Left cardiac atrium (tissue), 4 donors: ENCODE data around the gene SH3TC2. TPM values are rescaled to one million over a fixed set of nuclear protein-coding genes. Genes with fewer than 3 reads are reported as not detected.

Experiments used
- ATAC-seq, 2 donors: fragments of 200-7000 bp; cut with Tn5 transposase; one replicate each; pipeline ENCODE4 v1.9.1; 2020; ENCODE audit warnings: mild to moderate bottlenecking in 2 of 2, moderate library complexity in 2 of 2
- DNase-seq: peaks from one replicate; pipeline ENCODE4 v3.0.0-alpha.2; 2020
- intact Hi-C, 2 donors: fragments of 100-400 bp; cut with DNase I; formaldehyde crosslinking; loops; one replicate each; pipeline versions ENCODE4 v1.14.1 to v1.15.1; 2022 to 2023
- total RNA-seq, 2 donors: library from RNA; stranded (reverse); fragmentation: NEBNext Ultra II Directional; extraction: Animal tissue kit (Norgen Biotek cat#: 25700); gene quantifications; one replicate each; pipeline ENCODE4 v1.2.1, GENCODE V29; 2021
- donor health status: DM: no; HTN: yes; CAD: no.
- donor health status: DM: no; HTN: yes; CAD: no; lungs with severe emphysema.
- donor health status: DM: yes; HTN: yes; CAD: no.
- donor health status: Dilated cardiomyopathy.

SH3TC2 gene
- total RNA-seq, 2 donors from 2014 or later, result 3.1 to 20.1 TPM

GRCh38 chr5:149063896-149064478, 1.1 kb upstream of the SH3TC2 start:
- intact Hi-C loops, result loop anchor here in 1 of 2 donors (10.0 kb wide), 1 partner anchor 51 kb away; no protein-coding TSS in a partner anchor
- DNase-seq (no peak), ATAC-seq (peak; percentile 18 to 76)

GRCh38 chr5:149062371-149063016, 368 bp downstream of the SH3TC2 start:
- DNase-seq, result peak; percentile 60
- intact Hi-C loops, result loop anchor here in 1 of 2 donors (10.0 kb wide), 1 partner anchor 52 kb away; no protein-coding TSS in a partner anchor

GRCh38 chr5:149061341-149061740, 1.5 kb downstream of the SH3TC2 start:
- DNase-seq (no peak), ATAC-seq (no peak)
- intact Hi-C loops, result loop anchor here in 1 of 2 donors (10.0 kb wide), 1 partner anchor 53 kb away; no protein-coding TSS in a partner anchor

More at GRCh38 chr5:149062371-149063016, 368 bp downstream of the SH3TC2 start:
- ATAC-seq, result peak; percentile 56 to 86

- peak; percentile 72 for DNase-seq
- intact Hi-C loops, result loop anchor here in 1 of 2 donors (10.0 kb wide), 1 partner anchor 54 kb away; no protein-coding TSS in a partner anchor
- ATAC-seq, result peak in 1 of 2 donors; percentile 40
Measured at GRCh38 chr5:149060325-149060724, 2.5 kb downstream of the SH3TC2 start.

- intact Hi-C loops, result loop anchor here in 1 of 2 donors (10.0 kb wide), 1 partner anchor 208 kb away; no protein-coding TSS in a partner anchor
Measured at GRCh38 chr5:149056616-149057165, 6.2 kb downstream of the SH3TC2 start.

GRCh38 chr5:149054416-149054815, 8.4 kb downstream of the SH3TC2 start:
- DNase-seq (no peak), ATAC-seq (no peak)
- intact Hi-C loops, result loop anchor here in 1 of 2 donors (10.0 kb wide), 1 partner anchor 210 kb away; no protein-coding TSS in a partner anchor

More at GRCh38 chr5:149056616-149057165, 6.2 kb downstream of the SH3TC2 start:
- ATAC-seq (no peak), DNase-seq (no peak)

GRCh38 chr5:149053072-149053695, 9.7 kb downstream of the SH3TC2 start:
- intact Hi-C loops, result loop anchor here in 1 of 2 donors (10.0 kb wide), 1 partner anchor 212 kb away; no protein-coding TSS in a partner anchor
- no peak for DNase-seq
- peak; percentile 15 to 88 for ATAC-seq

GRCh38 chr5:149049371-149049781, 13.5 kb downstream of the SH3TC2 start:
- no peak for DNase-seq
- no peak for ATAC-seq
- intact Hi-C loops, result no loop called here

GRCh38 chr5:149048811-149049210, 14.1 kb downstream of the SH3TC2 start:
- intact Hi-C loops, result no loop called here
- ATAC-seq, result no peak

GRCh38 chr5:149047462-149047861, 15.4 kb downstream of the SH3TC2 start:
- intact Hi-C loops, result no loop called here
- ATAC-seq (no peak), DNase-seq (no peak)

More at GRCh38 chr5:149048811-149049210, 14.1 kb downstream of the SH3TC2 start:
- no peak for DNase-seq

- intact Hi-C loops, result no loop called here
- DNase-seq, result no peak
- no peak for ATAC-seq
Measured at GRCh38 chr5:149046196-149046829, 16.5 kb downstream of the SH3TC2 start.

- intact Hi-C loops, result no loop called here
- DNase-seq, result no peak
- ATAC-seq, result no peak
Measured at GRCh38 chr5:149045089-149045460, 17.8 kb downstream of the SH3TC2 start.

- ATAC-seq (no peak), DNase-seq (no peak)
- intact Hi-C loops, result no loop called here
Measured at GRCh38 chr5:149044453-149045088, 18.3 kb downstream of the SH3TC2 start.

GRCh38 chr5:149043641-149044040, 19.2 kb downstream of the SH3TC2 start:
- DNase-seq (no peak), ATAC-seq (no peak)
- intact Hi-C loops, result no loop called here

GRCh38 chr5:149042865-149043264, 20.0 kb downstream of the SH3TC2 start:
- no peak for DNase-seq
- no peak for ATAC-seq
- intact Hi-C loops, result no loop called here

- intact Hi-C loops, result no loop called here
- DNase-seq, result no peak
- no peak for ATAC-seq
Measured at GRCh38 chr5:149041242-149041641, 21.6 kb downstream of the SH3TC2 start.

- ATAC-seq (peak; percentile 53 to 71), DNase-seq (no peak)
- intact Hi-C loops, result no loop called here
Measured at GRCh38 chr5:149040421-149040820, 22.4 kb downstream of the SH3TC2 start.

GRCh38 chr5:149039506-149039905, 23.4 kb downstream of the SH3TC2 start:
- intact Hi-C loops, result loop anchor here (5.0 to 10.0 kb wide), 3 partner anchors 73 to 297 kb away; no protein-coding TSS in a partner anchor
- DNase-seq (no peak), ATAC-seq (no peak)
